Measurements from ENCODE around the gene MAPKAPK3. TPM values are rescaled to one million over a fixed set of nuclear protein-coding genes. Genes with fewer than 3 reads are reported as not detected.

Gene MAPKAPK3
- total and polyA plus RNA-seq, 7 experiments from 2014 or later, result 26.7 to 196 (median 53.4) TPM

- H3K9me3 Mint-ChIP-seq, result no peaks in the 10 kb centered on the region
- peaks cover 0 to 28% (median 5%) of the 10 kb centered on the region in 3 experiments for H3K36me3 ChIP-seq (ENCODE audit: control insufficient read depth in 2 of 3, insufficient read depth in 3 of 3, low read length in 3 of 3)
- intact Hi-C loops (cut with micrococcal nuclease), result loop anchor here (1.0 kb wide), 2 partner anchors 36 to 80 kb away; no protein-coding TSS in a partner anchor
- peak overlapping the region in 7 of 9 donors; percentile 14 to 76 (median 59) for H3K27ac Mint-ChIP-seq
- H3K27ac ChIP-seq (ENCODE audit: low read depth, low read length), result no peak overlapping the region
- no peaks in the 10 kb centered on the region for H3K4me1 ChIP-seq (ENCODE audit: control insufficient read depth in 2 of 2, insufficient read depth in 2 of 2, low read length in 2 of 2)
- no peaks in the 10 kb centered on the region for H3K27me3 ChIP-seq (ENCODE audit: control insufficient read depth in 2 of 2, insufficient read depth in 2 of 2, low read length in 2 of 2)
- ChIA-PET CTCF (interaction anchor here (1.0 to 11.8 kb wide), 11 partner anchors 14 to 137 kb away, joined by 3 to 175 read pairs (median 6); partner anchors contain the start of genes C3orf18, CISH and MAPKAPK3), POLR2A (interaction anchor here (0.6 to 4.5 kb wide), 3 partner anchors 20 to 35 kb away, joined by 3 to 34 read pairs (median 4); partner anchors contain the start of gene MAPKAPK3)
- no peaks in the 10 kb centered on the region for H3K27me3 Mint-ChIP-seq
- no peak overlapping the region for H3K4me3 Mint-ChIP-seq
- DNase-seq (no peak), ATAC-seq (no peak)
- peaks cover 0 to 4% (median 0%) of the 10 kb centered on the region in 5 donors for H3K36me3 Mint-ChIP-seq
- H3K4me1 Mint-ChIP-seq, result peaks cover 5 to 37% (median 8%) of the 10 kb centered on the region in 7 donors
- no peak overlapping the region for H3K4me3 ChIP-seq (ENCODE audit: low read length)
- H3K9me3 ChIP-seq (ENCODE audit: control insufficient read depth in 2 of 3, low read length in 3 of 3), result no peaks in the 10 kb centered on the region
Observed at GRCh38 chr3:50651920-50652529, 35.1 kb downstream of the MAPKAPK3 start.

GRCh38 chr3:50652709-50653108, 35.8 kb downstream of the MAPKAPK3 start:
- ATAC-seq (peak; percentile 55), DNase-seq (peak; percentile 15 to 58 (median 39))
- CTCF ChIA-PET, result interaction anchor here (0.6 to 11.8 kb wide), 19 partner anchors 9 to 138 kb away, joined by 3 to 175 read pairs (median 5); partner anchors contain the start of genes C3orf18, CISH and MAPKAPK3
- Mint-ChIP-seq H3K4me1 (peaks cover 5 to 35% (median 8%) of the 10 kb centered on the region in 7 donors), H3K27ac (peak overlapping the region in 7 of 9 donors; percentile 7 to 70 (median 54)), H3K4me3 (no peak overlapping the region), H3K36me3 (peaks cover 0 to 3% (median 0%) of the 10 kb centered on the region in 5 donors), H3K9me3 (no peaks in the 10 kb centered on the region), H3K27me3 (no peaks in the 10 kb centered on the region)
- POLR2A ChIA-PET, result interaction anchor here (1.3 to 4.5 kb wide), 3 partner anchors 21 to 82 kb away, joined by 4 to 34 read pairs (median 6); partner anchors contain the start of gene MAPKAPK3
- Histone ChIP-seq H3K4me1 (ENCODE audit: control insufficient read depth in 2 of 2, insufficient read depth in 2 of 2, low read length in 2 of 2) (no peaks in the 10 kb centered on the region), H3K4me3 (ENCODE audit: low read length) (no peak overlapping the region), H3K27ac (ENCODE audit: low read depth, low read length) (no peak overlapping the region), H3K36me3 (ENCODE audit: control insufficient read depth in 2 of 3, insufficient read depth in 3 of 3, low read length in 3 of 3) (peaks cover 0 to 22% (median 0%) of the 10 kb centered on the region in 3 experiments), H3K9me3 (ENCODE audit: control insufficient read depth in 2 of 3, low read length in 3 of 3) (no peaks in the 10 kb centered on the region), H3K27me3 (ENCODE audit: control insufficient read depth in 2 of 2, insufficient read depth in 2 of 2, low read length in 2 of 2) (no peaks in the 10 kb centered on the region)
- intact Hi-C loops (cut with micrococcal nuclease), result loop anchor here (1.0 kb wide), 2 partner anchors 36 to 80 kb away; no protein-coding TSS in a partner anchor

- ATAC-seq (no peak), DNase-seq (no peak)
- no peak overlapping the region for H3K4me3 ChIP-seq (ENCODE audit: low read length)
- no peaks in the 10 kb centered on the region for H3K9me3 ChIP-seq (ENCODE audit: control insufficient read depth in 2 of 3, low read length in 3 of 3)
- H3K4me1 ChIP-seq (ENCODE audit: control insufficient read depth in 2 of 2, insufficient read depth in 2 of 2, low read length in 2 of 2), result no peaks in the 10 kb centered on the region
- Mint-ChIP-seq H3K4me3 (no peak overlapping the region), H3K36me3 (peaks cover 0 to 1% (median 0%) of the 10 kb centered on the region in 5 donors), H3K27me3 (no peaks in the 10 kb centered on the region), H3K9me3 (no peaks in the 10 kb centered on the region), H3K4me1 (peaks cover 5 to 35% (median 8%) of the 10 kb centered on the region in 7 donors), H3K27ac (peak overlapping the region in 5 of 9 donors; percentile 30 to 82 (median 63))
- H3K36me3 ChIP-seq (ENCODE audit: control insufficient read depth in 2 of 3, insufficient read depth in 3 of 3, low read length in 3 of 3), result peaks cover 0 to 8% (median 0%) of the 10 kb centered on the region in 3 experiments
- CTCF ChIA-PET, result interaction anchor here (1.0 to 11.8 kb wide), 11 partner anchors 8 to 84 kb away, joined by 3 to 175 read pairs (median 5); partner anchors contain the start of genes CISH and MAPKAPK3
- intact Hi-C loops (cut with micrococcal nuclease), result no loop called here
- H3K27me3 ChIP-seq (ENCODE audit: control insufficient read depth in 2 of 2, insufficient read depth in 2 of 2, low read length in 2 of 2), result no peaks in the 10 kb centered on the region
- H3K27ac ChIP-seq (ENCODE audit: low read depth, low read length), result no peak overlapping the region
- POLR2A ChIA-PET, result interaction anchor here (0.9 to 4.5 kb wide), 3 partner anchors 8 to 83 kb away, joined by 3 to 34 read pairs (median 6); partner anchors contain the start of gene MAPKAPK3
Observed at GRCh38 chr3:50653937-50654595, 37.1 kb downstream of the MAPKAPK3 start.

GRCh38 chr3:50655009-50655830, 38.3 kb downstream of the MAPKAPK3 start:
- CTCF ChIA-PET, result interaction anchor here (1.0 to 11.8 kb wide), 3 partner anchors 39 to 85 kb away, joined by 3 to 175 read pairs (median 13); partner anchors contain the start of gene MAPKAPK3

GRCh38 chr3:50656417-50657195, 39.7 kb downstream of the MAPKAPK3 start:
- no peak for DNase-seq

More at GRCh38 chr3:50655009-50655830, 38.3 kb downstream of the MAPKAPK3 start:
- Mint-ChIP-seq H3K27me3 (no peaks in the 10 kb centered on the region), H3K4me1 (peaks cover 5 to 35% (median 8%) of the 10 kb centered on the region in 7 donors), H3K4me3 (no peak overlapping the region), H3K27ac (peak overlapping the region in 8 of 9 donors; percentile 12 to 71 (median 64)), H3K36me3 (peaks cover 0 to 1% (median 0%) of the 10 kb centered on the region in 5 donors), H3K9me3 (no peaks in the 10 kb centered on the region)
- DNase-seq (no peak), ATAC-seq (peak; percentile 53)
- intact Hi-C loops (cut with micrococcal nuclease), result no loop called here
- peak overlapping the region; percentile 26 for H3K27ac ChIP-seq (ENCODE audit: low read depth, low read length)
- H3K9me3 ChIP-seq (ENCODE audit: control insufficient read depth in 2 of 3, low read length in 3 of 3), result no peaks in the 10 kb centered on the region
- no peaks in the 10 kb centered on the region for H3K36me3 ChIP-seq (ENCODE audit: control insufficient read depth in 2 of 3, insufficient read depth in 3 of 3, low read length in 3 of 3)
- H3K4me1 ChIP-seq (ENCODE audit: control insufficient read depth in 2 of 2, insufficient read depth in 2 of 2, low read length in 2 of 2), result no peaks in the 10 kb centered on the region
- H3K4me3 ChIP-seq (ENCODE audit: low read length), result no peak overlapping the region
- H3K27me3 ChIP-seq (ENCODE audit: control insufficient read depth in 2 of 2, insufficient read depth in 2 of 2, low read length in 2 of 2), result no peaks in the 10 kb centered on the region
- POLR2A ChIA-PET, result interaction anchor here (4.5 kb wide), 1 partner anchor 39 kb away, joined by 34 read pairs; the partner anchor contains the start of gene MAPKAPK3

More at GRCh38 chr3:50656417-50657195, 39.7 kb downstream of the MAPKAPK3 start:
- no peak overlapping the region for H3K4me3 ChIP-seq (ENCODE audit: low read length)
- Mint-ChIP-seq H3K36me3 (peaks cover 0 to 1% (median 0%) of the 10 kb centered on the region in 5 donors), H3K27ac (peak overlapping the region in 4 of 9 donors; percentile 57 to 62 (median 60)), H3K4me3 (no peak overlapping the region), H3K4me1 (peaks cover 5 to 30% (median 8%) of the 10 kb centered on the region in 7 donors), H3K9me3 (no peaks in the 10 kb centered on the region), H3K27me3 (no peaks in the 10 kb centered on the region)
- POLR2A ChIA-PET, result no interaction called here
- intact Hi-C loops (cut with micrococcal nuclease), result no loop called here
- H3K9me3 ChIP-seq (ENCODE audit: control insufficient read depth in 2 of 3, low read length in 3 of 3), result no peaks in the 10 kb centered on the region
- no peaks in the 10 kb centered on the region for H3K4me1 ChIP-seq (ENCODE audit: control insufficient read depth in 2 of 2, insufficient read depth in 2 of 2, low read length in 2 of 2)
- CTCF ChIA-PET, result interaction anchor here (0.5 to 11.8 kb wide), 3 partner anchors 40 to 1265 kb away, joined by 3 to 175 read pairs (median 5); partner anchors contain the start of gene MAPKAPK3
- no peaks in the 10 kb centered on the region for H3K36me3 ChIP-seq (ENCODE audit: control insufficient read depth in 2 of 3, insufficient read depth in 3 of 3, low read length in 3 of 3)
- H3K27ac ChIP-seq (ENCODE audit: low read depth, low read length), result no peak overlapping the region
- no peak for ATAC-seq
- no peaks in the 10 kb centered on the region for H3K27me3 ChIP-seq (ENCODE audit: control insufficient read depth in 2 of 2, insufficient read depth in 2 of 2, low read length in 2 of 2)

All from naive thymus-derived CD4-positive, alpha-beta T cell (primary cell).